Cardiac septum (tissue), 1 donor: ENCODE results near the gene ZNF746. TPM values are rescaled to one million over a fixed set of nuclear protein-coding genes. Genes with fewer than 3 reads are reported as not detected.

Source experiments
- DNase-seq: peaks from one replicate; pipeline ENCODE4 v3.0.0-alpha.2; 2020; ENCODE audit warnings: low spot score
- intact Hi-C: fragments of 100-400 bp; cut with DNase I; formaldehyde crosslinking; loops from one replicate; pipeline ENCODE4 v1.14.0; 2022
- total RNA-seq: library from RNA; stranded (reverse); fragmentation: NEBNext Ultra II Directional; extraction: Animal tissue kit (Norgen Biotek cat#: 25700); gene quantifications from one replicate; pipeline ENCODE4 v1.2.1, GENCODE V29; 2021
- donor health status: DM: no; HTN: no; CAD: no.

The ZNF746 gene
- total RNA-seq, 1 donor from 2014 or later, result 9.2 TPM

DNA sequence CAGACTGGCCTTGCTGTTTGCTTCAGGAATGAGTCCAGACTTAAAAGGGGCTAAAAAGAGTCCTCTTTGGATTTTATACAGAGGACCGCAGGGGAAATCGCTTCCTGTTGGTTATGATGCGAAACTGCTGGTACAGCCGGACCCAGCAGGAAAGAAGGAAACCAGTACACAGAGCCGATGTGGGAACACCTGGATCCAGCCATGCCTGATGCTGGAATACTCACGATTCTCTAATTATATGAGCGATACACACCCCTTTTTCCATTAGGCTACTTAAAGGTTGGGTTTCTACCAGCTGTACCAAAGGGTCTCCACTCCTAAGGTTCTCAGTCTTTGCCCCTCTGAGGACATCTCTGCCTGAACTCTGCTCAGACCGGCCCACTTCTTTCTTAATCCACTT lies 64.5 kb downstream of the ZNF746 start:
- intact Hi-C loops, result no loop called here
- DNase-seq, result no peak

DNA sequence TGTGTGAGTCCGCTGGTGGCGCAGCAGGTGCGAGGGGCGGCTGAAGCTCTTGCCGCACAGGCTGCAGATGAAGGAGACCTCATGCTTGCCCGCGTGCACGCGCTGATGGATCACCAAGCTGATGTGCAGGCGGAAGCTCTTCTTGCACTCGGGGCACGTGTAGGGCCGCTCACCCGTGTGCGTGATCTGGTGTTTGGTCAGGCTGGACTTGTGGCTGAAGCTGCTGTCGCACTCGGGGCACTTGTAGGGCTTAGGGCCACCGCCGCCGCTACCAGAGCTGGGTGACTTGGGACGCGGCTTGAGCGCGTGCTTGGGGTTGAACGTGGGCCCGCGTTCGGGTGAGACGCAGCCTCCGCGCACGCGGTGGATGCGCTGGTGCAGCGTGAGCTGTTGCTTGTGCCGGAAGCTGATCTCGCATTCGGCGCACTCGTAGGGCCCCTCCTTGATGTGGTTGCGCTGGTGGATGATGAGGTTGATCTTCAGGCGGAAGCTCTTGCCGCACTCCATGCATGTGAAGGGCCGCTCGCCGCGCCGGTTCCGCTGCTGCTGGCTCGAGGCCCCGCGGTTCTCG lies 65.4 kb downstream of the ZNF746 start:
- intact Hi-C loops, result no loop called here
- no peak for DNase-seq

DNA sequence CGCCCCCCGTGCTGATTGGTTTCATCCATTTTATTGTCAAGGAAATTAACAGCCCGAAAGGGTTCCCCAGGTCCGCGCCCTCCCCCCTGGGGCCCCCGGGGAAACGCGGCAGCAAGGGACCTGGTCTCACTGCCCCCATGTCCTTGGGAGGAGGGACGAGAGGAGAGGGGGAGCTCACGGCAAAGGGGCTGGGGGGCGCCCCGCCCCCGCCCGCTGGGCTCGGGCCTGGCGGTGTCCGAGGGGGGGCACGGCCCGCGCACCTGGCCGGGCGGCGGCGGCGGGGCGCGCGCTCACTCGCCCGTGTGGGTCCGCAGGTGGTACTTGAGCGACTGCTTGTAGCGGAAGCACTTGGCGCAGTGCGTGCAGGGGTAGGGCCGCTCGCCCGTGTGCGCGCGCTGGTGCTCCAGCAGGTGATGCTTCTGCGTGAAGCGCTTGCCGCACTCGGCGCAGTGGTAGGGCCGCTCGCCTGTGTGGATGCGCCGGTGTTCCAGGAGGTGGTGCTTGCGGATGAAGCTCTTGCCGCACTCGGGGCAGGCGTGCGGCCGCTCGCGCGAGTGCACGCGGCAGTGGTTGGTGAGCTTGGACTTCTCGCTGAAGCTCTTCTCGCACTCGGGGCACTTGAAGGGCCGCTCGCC lies 66.0 kb downstream of the ZNF746 start:
- intact Hi-C loops, result no loop called here
- DNase-seq, result no peak

DNA sequence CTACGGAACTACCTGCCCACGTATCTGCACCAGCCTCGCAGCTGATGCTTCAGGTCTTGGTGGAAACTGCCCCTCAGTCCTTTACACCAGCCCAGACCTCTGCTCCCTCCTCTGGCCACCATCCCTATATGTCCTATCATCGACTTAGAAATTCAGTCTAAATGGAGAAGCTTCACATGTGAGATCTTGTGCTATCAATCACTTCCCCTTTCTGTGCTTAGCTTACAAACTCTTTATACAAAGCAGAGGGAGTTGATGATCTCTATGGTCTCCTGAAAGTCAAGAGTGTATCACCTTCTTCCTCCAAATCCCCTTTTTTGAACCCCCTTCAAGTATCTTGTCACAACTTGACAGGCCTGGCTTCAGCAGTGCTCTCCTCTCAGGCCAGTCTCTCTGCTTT lies 67.4 kb downstream of the ZNF746 start:
- DNase-seq, result no peak

DNA sequence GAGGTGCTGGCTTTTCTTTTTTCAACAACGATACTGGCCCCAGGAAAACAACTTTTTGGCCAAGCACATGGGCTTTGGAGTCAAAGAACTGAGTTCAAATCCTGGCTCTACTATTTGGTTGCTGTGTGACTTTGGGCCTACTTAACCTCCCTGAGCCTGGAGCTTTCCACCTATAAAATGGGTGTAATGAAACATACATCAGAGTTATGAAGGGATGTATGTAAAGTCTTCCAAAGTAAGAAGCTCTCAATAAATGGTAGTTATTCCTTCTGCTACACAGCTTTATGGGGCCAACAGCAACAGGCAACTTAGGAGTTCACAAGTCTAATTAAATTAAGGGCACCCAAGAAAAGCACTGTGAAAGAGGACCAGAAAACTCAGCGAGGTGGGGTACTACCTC lies 69.7 kb downstream of the ZNF746 start:
- no peak for DNase-seq
- intact Hi-C loops, result no loop called here

More for the DNA sequence above, 67.4 kb downstream of the ZNF746 start:
- intact Hi-C loops, result no loop called here

DNA sequence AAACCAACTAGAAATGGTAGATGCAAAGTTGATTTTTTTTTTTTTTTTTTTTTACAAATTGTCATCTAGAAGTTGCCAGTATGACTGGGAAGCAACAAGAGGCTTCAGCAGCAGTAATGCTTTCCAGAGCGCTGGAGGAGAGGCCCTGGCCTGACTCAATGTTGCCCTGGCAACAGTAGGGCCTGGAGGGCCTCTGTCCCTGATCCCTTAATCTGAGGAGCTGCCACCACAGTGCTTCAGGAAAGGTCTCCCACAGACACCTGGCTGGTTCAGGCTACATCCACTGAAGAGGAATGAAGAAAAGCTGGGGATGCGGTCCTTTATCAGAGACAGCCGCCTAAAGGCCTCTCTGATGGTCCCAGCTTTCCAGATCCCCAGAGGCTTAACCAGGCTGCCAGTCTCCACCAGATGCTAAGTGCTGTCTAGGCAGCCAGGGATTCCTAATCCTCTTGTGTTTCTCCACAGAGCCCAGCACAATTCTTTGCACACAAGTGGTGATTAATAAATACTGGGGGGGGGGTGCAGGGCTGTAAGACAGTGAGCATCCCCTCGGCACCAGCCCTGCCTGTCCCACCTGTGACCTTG lies 70.4 kb downstream of the ZNF746 start:
- intact Hi-C loops, result no loop called here
- no peak for DNase-seq

DNA sequence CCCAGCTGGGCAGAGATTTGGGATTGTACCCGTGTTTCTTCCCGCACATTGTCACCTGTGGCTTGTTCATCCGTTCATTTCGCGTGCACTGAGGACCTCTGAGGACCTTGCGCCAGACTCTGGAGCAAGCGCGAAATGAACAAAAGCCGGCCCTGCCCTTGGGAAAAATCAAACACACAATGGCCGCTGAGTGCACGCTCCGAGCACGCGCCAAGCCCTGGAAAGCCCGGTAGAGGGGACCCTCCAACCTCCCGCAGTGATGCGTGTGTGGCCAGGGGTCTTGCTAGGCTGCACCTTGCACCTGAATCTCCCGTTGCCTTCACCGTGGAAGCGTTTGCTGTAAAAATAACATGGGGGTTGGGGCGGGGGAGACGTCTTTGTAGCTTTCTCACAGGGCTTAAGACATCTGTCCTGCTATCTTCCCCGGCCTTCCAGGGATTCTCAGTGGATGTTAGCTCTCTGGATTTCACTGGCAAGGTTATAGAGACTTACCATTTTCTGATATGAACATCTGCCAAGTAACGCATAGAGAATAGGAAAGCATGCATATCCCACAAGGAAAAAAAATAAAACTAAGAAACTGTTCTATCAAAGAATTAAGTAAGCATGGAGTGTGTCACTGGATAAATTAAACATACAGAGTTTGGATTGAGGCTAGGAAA lies 74.0 kb downstream of the ZNF746 start:
- DNase-seq, result no peak
- intact Hi-C loops, result no loop called here

DNA sequence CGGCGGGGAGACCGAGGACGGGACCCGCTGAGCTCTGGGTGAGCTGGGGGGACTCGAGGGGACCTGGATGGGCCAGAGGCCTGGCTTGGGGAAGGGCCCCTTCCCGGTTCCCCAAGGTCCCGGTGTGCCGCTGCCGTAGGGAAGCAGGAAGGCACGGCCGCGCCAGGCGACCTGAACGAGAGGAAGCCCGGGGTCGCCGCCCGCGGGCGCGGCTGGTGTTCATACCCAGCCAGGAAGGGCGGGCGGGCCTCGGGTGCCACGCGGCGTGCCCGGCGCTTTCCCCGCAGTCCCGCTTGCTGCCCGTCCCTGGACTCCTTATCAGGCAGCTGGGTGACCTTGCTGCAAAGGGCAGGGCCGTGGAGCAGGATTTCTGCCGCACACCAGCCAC lies 74.7 kb downstream of the ZNF746 start:
- intact Hi-C loops, result no loop called here
- DNase-seq, result no peak

Other genes starting within 250 kb of the ZNF746 start
- 4.3 TPM for gene ZNF783, start 235.6 kb downstream of the ZNF746 start, total RNA-seq
- gene ZNF777, start 36.7 kb downstream of the ZNF746 start, total RNA-seq, result 7.6 TPM